ENCODE results near the gene TBC1D14. TPM values are rescaled to one million over a fixed set of nuclear protein-coding genes. Genes with fewer than 3 reads are reported as not detected.

Gene TBC1D14
- total RNA-seq, 3 donors from 2014 or later (not counting 1 experiment from before 2014, with no cell fraction given) = 36.0 to 54.7 (median 53.2) TPM

- peaks cover 39 to 51% of the 10 kb centered on the region in 2 donors for H3K4me1 Mint-ChIP-seq
- Histone ChIP-seq H3K27ac (ENCODE audit: low read length) (no peak overlapping the region), H3K4me1 (ENCODE audit: control insufficient read depth, insufficient read depth, low read length) (peaks cover 29% of the 10 kb centered on the region), H3K36me3 (ENCODE audit: control insufficient read depth, insufficient read depth, low read length) (peaks cover 12% of the 10 kb centered on the region), H3K4me3 (ENCODE audit: low read length) (no peak overlapping the region), H3K9me3 (ENCODE audit: control insufficient read depth, insufficient read depth, low read length) (no peaks in the 10 kb centered on the region), H3K27me3 (ENCODE audit: control insufficient read depth, insufficient read depth, low read length) (no peaks in the 10 kb centered on the region)
- H3K9me3 Mint-ChIP-seq = no peaks in the 10 kb centered on the region
- H3K4me3 Mint-ChIP-seq = no peak overlapping the region
- no peak overlapping the region for H3K27ac Mint-ChIP-seq
- ATAC-seq (no peak), DNase-seq (no peak)
- WGBS (ENCODE audit: insufficient coverage) = 92% methylated on average over 3 of the region's 3 CpGs
- no peaks in the 10 kb centered on the region for H3K27me3 Mint-ChIP-seq (ENCODE audit: low read depth in 2 of 2)
- no peak for TF ChIP-seq CTCF (IDR thresholded peaks at IDR 0.05)
- H3K36me3 Mint-ChIP-seq = no peaks in the 10 kb centered on the region
- intact Hi-C loops (cut with micrococcal nuclease) = no loop called here
Observed at GRCh38 chr4:6965329-6965728, 55.7 kb downstream of the TBC1D14 start.

GRCh38 chr4:6967846-6968340 is 58.3 kb downstream of the TBC1D14 start:
- Mint-ChIP-seq H3K4me1 (peaks cover 42 to 43% of the 10 kb centered on the region in 2 donors), H3K36me3 (no peaks in the 10 kb centered on the region), H3K27me3 (ENCODE audit: low read depth in 2 of 2) (no peaks in the 10 kb centered on the region), H3K9me3 (no peaks in the 10 kb centered on the region), H3K27ac (no peak overlapping the region), H3K4me3 (no peak overlapping the region)
- no peak overlapping the region for H3K4me3 ChIP-seq (ENCODE audit: low read length)
- no peak overlapping the region for H3K27ac ChIP-seq (ENCODE audit: low read length)
- H3K27me3 ChIP-seq (ENCODE audit: control insufficient read depth, insufficient read depth, low read length) = no peaks in the 10 kb centered on the region
- intact Hi-C loops (cut with micrococcal nuclease) = no loop called here
- TF ChIP-seq CTCF (IDR thresholded peaks at IDR 0.05) = no peak
- 97% methylated on average over 15 of the region's 15 CpGs for WGBS (ENCODE audit: insufficient coverage)
- no peak for DNase-seq
- peaks cover 17% of the 10 kb centered on the region for H3K4me1 ChIP-seq (ENCODE audit: control insufficient read depth, insufficient read depth, low read length)
- ATAC-seq = no peak
- H3K9me3 ChIP-seq (ENCODE audit: control insufficient read depth, insufficient read depth, low read length) = no peaks in the 10 kb centered on the region
- peaks cover 8% of the 10 kb centered on the region for H3K36me3 ChIP-seq (ENCODE audit: control insufficient read depth, insufficient read depth, low read length)

- Mint-ChIP-seq H3K4me1 (peaks cover 42 to 46% of the 10 kb centered on the region in 2 donors), H3K4me3 (no peak overlapping the region), H3K27me3 (ENCODE audit: low read depth in 2 of 2) (no peaks in the 10 kb centered on the region), H3K9me3 (no peaks in the 10 kb centered on the region), H3K36me3 (no peaks in the 10 kb centered on the region), H3K27ac (peak overlapping the region in 1 of 2 donors; percentile 84)
- TF ChIP-seq CTCF (IDR thresholded peaks at IDR 0.05) = no peak
- DNase-seq = no peak
- Histone ChIP-seq H3K9me3 (ENCODE audit: control insufficient read depth, insufficient read depth, low read length) (no peaks in the 10 kb centered on the region), H3K36me3 (ENCODE audit: control insufficient read depth, insufficient read depth, low read length) (peaks cover 8% of the 10 kb centered on the region), H3K4me3 (ENCODE audit: low read length) (no peak overlapping the region), H3K27me3 (ENCODE audit: control insufficient read depth, insufficient read depth, low read length) (no peaks in the 10 kb centered on the region), H3K4me1 (ENCODE audit: control insufficient read depth, insufficient read depth, low read length) (peaks cover 11% of the 10 kb centered on the region), H3K27ac (ENCODE audit: low read length) (no peak overlapping the region)
- ATAC-seq = no peak
- 68% methylated on average over 11 of the region's 11 CpGs for WGBS (ENCODE audit: insufficient coverage)
- intact Hi-C loops (cut with micrococcal nuclease) = no loop called here
Observed at GRCh38 chr4:6968496-6968895, 58.9 kb downstream of the TBC1D14 start.

All from natural killer cell (primary cell).